Frontal cortex (tissue), 4 donors: Measurements from ENCODE around the gene STRIP1. TPM values are rescaled to one million over a fixed set of nuclear protein-coding genes. Genes with fewer than 3 reads are reported as not detected.
A peak's percentile ranks its signal among the peaks of the same experiment; 100 is the strongest.
"Not testable (repeated sequence)": the region's sequence is repeated elsewhere in the genome, so short reads cannot be mapped to it uniquely, and the experiment has no call there.

Experiments used
- DNase-seq, 2 donors: peaks; one replicate each; pipeline ENCODE4 v3.0.0; 2012; ENCODE audit warnings: low spot score in 2 of 2
- FAIRE-seq: peaks from 2 replicates; lab custom pipeline; 2012; peaks lifted over from hg19 to GRCh38; lab: Jason Lieb, UNC
- total RNA-seq: library from RNA; depleted of rRNA; stranded (reverse); fragments of >200 nt; gene quantifications from one replicate; pipeline ENCODE4 v1.2.3, GENCODE V29; 2014
- donor health status: control.
- donor health status: control.
- donor health status: control.

The STRIP1 gene
- total RNA-seq, 1 donor from 2014 or later: 98.2 TPM

DNA sequence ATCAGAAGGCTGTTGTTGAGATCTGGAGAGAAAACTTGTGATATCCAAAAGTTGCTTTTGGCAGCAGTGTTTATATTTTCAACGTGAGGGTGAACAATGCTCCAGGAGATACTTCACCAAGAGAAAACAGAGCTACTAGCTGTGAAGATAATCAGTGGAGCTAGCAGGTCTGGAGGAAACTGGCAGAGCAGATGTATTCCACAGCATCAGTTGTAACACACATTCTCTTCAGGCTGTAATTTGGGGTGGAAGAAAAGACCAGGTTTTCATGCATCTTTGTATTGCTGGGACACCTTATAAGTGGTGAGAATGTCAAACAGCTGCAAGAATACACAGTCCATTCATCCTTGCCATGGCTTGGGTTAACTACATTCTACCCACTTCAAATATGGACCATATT, 27.9 kb upstream of the STRIP1 start:
- DNase-seq (no peak), FAIRE-seq (no peak)

DNA sequence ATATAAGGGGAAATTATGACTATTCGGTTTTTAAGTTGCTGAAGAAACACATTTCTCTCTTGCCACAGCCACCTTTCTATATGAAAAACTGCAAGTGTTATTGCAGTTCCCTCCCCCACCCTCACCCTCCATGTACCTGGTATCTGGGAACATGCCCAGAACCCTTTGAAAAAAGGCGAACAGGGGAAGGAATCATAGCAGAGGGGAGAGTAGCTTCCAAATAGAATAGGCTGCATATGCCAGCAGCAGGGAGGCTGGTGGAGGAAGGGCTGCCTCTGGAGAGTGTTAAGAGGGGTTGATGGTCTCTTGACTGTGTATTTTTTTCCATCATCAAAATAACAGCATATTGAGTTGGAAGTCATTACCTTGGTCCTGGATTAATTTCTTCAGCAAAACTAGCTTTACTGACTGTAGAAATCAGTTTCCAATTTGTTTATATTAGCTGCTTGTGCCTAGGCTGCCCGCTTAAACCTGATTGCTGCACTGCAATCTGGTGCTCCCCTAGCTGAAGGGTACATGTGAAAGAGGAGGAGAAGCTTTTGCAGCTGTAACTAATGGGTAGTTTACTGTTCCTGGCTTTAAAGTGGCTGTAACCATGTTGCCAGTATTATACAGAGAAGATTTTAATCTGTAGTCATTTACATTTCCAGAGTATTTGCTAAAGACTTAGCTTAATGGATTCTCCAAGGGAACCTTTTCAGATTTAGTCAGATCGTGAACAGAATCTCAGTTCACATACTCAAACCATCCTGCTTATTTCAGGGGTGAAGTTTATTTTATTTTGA, 27.2 kb upstream of the STRIP1 start:
- FAIRE-seq (no peak), DNase-seq (no peak)

GRCh38 chr1:110008971-110009565, 25.4 kb upstream of the STRIP1 start:
- DNase-seq (no peak), FAIRE-seq (no peak)

- DNase-seq (peak in 1 of 2 donors; percentile 30), FAIRE-seq (no peak)
Measured at GRCh38 chr1:110011527-110012041, 22.8 kb upstream of the STRIP1 start.

GRCh38 chr1:110012100-110012780, 22.2 kb upstream of the STRIP1 start:
- FAIRE-seq (no peak), DNase-seq (no peak)

- DNase-seq: no peak
- no peak for FAIRE-seq
Measured at GRCh38 chr1:110017792-110018191, 16.6 kb upstream of the STRIP1 start.

- DNase-seq (no peak), FAIRE-seq (no peak)
Measured at GRCh38 chr1:110018396-110018795, 16.0 kb upstream of the STRIP1 start.

- FAIRE-seq (no peak), DNase-seq (no peak)
Measured at GRCh38 chr1:110019770-110020169, 14.7 kb upstream of the STRIP1 start.

- DNase-seq: no peak
- FAIRE-seq: no peak
Measured at GRCh38 chr1:110021285-110021684, 13.1 kb upstream of the STRIP1 start.

- FAIRE-seq: no peak
- no peak for DNase-seq
Measured at GRCh38 chr1:110024613-110025012, 9.8 kb upstream of the STRIP1 start.

- not testable (repeated sequence) for DNase-seq, FAIRE-seq
Measured at GRCh38 chr1:110030687-110031086, 3.7 kb upstream of the STRIP1 start.

DNA sequence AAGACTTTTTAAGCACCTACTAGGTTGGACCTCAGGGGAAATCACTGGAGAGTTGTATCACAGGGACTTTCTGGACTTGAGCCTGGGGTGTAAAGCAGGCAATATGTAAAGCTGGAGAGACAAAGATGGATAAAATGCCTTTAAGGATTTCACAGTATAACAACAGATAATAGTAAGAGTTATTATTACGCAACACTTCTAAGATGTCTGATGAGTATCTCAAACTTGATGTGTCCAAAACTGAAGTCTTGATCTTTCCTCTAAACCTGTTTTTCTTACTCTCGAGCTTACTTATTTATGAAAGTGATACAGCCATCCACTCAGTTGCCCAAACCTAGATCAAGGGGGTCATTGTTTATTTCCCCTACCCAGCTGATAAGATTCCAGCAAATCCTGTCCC, 2.1 kb upstream of the STRIP1 start:
- FAIRE-seq: no peak
- DNase-seq: no peak

- no peak for FAIRE-seq
- no peak for DNase-seq
Measured at GRCh38 chr1:110033421-110033820, 1.0 kb upstream of the STRIP1 start.

DNA sequence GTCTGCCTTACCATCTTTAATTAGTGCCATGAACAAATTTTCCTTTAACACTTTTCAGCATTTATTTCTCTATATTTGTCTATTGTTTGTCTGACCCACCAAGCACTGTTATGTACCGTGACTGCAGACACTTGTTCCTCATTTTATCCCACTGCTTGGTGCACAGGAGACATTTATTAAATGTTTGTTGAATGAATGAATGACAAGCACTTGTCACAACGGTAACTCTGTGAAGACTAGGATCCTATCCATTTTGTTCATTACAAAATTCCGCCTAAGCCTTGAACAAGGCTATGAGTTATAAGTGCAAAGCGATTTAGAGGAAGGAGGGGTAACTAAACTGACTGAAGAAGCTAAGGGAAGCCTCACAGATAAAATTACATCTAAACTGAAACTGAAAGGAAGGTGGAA, 379 bp upstream of the STRIP1 start:
- no peak for FAIRE-seq
- DNase-seq: no peak

DNA sequence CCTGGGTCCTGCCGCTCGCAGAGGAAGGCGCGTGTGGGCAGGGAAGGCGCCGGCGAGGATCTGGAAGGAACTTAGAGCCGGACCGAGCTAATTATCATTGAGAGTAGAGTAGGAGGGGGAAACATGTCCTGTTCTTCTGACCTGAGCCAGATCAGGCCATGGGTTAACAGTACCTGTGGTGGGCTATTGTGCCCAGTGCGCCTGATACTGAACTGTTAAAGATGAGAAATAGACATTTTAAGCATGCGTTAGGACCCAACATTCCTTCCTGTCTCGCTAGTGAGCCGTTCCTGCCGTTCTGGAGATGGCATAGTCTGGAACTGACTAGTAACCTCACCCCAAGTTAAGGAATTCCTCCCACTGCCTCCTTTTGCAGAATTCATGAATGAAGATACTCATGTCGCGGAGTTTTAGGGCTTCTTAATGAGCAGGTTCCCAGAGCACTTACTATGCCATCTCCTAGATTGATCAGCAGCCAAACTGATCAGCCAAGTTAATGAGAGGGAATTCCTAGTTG, 870 bp downstream of the STRIP1 start:
- FAIRE-seq (no peak), DNase-seq (no peak)

DNA sequence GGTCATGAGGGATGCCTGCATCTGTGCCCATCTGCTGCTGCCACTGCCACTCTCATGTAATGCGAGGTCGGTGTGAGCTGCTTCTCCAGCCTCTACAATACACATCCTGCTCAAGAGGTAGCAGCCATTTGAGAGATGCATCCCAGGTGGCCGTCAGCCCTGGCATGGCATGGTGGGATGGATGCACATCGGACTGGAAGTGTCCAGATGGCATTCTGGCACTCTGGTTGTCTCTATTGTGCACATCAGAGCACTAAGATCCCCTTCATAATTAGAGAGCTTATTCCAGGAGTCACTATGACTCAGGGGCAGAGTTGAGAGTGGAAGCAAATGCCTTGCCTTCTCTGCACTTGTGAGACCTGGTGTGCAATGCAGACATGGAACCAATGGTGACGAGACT, 3.8 kb downstream of the STRIP1 start:
- no peak for DNase-seq
- no peak for FAIRE-seq

DNA sequence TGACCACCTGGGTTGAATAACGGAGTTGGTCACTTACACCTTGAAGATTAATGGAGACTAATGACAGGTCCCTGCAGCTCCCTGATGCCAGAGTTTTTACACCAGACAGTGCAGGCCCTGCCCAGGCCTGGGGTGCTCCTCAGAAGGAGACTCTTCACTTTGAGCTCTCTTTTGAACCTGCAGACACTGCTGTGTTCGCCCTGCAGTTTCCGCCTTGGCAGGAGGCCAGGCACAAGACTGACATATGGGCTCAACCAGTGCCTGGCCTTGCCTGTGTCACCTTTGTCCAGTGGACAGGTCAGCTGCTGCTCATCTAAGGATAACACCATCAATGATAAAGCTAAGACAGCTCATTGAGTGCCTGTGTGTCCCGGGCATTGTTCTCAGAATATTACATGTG, 5.2 kb downstream of the STRIP1 start:
- no peak for DNase-seq
- FAIRE-seq: no peak

- DNase-seq: no peak
- no peak for FAIRE-seq
Measured at GRCh38 chr1:110040548-110040947, 6.1 kb downstream of the STRIP1 start.

GRCh38 chr1:110043016-110043415, 8.6 kb downstream of the STRIP1 start:
- no peak for DNase-seq
- FAIRE-seq: no peak

GRCh38 chr1:110047463-110047862, 13.0 kb downstream of the STRIP1 start:
- FAIRE-seq: no peak
- DNase-seq: no peak

DNA sequence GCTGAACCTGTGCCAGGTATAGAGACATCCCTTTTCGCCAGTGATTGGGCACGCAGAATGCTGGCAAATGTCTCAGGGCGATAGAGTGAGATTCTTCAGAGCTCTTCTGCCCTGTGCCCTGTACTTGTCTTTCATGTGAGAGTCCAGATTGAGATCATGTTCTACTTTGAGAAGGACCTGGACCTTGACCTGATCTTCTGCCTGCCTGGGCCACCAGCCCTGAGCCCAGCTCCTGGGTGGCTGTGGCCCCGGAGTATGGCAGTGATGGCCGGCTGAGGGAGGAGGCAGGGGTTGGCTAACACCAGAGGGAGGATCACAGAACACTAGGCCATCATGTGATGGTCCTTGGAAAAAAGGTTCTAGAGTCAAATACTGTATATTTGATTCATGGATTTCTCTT, 13.8 kb downstream of the STRIP1 start:
- FAIRE-seq (no peak), DNase-seq (no peak)
